Right kidney (tissue), 1 donor: Measurements from ENCODE around the gene ECD.
"Not testable (repeated sequence)": the region's sequence is repeated elsewhere in the genome, so short reads cannot be mapped to it uniquely, and the experiment has no call there.

Experiments used
- DNase-seq: peaks from one replicate; pipeline ENCODE4 v3.0.0-alpha.2; 2016

Gene ECD

DNA sequence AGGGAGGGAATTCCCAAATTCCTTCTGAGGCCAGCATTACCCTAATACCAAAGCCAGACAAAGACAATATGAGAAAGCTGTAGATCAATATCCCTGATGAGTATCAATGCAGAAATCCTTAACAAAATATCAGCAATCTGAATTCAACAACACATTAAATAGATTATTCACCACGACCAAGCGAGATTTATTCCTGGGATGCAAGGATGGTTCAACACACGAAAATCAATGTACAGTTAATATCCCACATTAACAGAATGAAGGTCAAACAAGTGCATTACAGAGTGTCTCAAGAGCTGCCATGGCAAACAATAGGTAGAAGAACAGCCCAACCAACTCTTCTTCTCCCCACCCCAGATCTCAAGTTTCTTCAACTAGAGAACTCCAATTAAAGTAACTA is 6.1 kb downstream of the ECD start:
- DNase-seq = no peak

DNA sequence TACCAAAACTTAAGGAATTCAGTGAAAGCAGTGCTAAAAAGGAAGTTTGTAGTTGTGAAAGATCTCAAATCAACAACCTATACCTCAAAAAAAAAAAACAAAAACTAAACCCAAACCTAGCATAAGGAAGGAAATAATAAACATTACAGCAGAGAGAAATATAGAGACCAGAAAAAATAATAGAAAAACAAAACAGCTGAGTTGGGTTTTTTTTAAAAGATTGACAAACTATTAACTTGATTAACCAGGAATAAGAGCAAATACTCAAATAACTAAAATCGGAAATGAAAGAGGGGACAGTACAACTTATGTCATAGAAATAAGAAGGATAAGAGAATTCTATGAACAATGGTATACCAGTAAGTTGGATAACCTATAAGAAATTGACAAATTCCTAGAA is 6.7 kb downstream of the ECD start:
- DNase-seq = no peak

DNA sequence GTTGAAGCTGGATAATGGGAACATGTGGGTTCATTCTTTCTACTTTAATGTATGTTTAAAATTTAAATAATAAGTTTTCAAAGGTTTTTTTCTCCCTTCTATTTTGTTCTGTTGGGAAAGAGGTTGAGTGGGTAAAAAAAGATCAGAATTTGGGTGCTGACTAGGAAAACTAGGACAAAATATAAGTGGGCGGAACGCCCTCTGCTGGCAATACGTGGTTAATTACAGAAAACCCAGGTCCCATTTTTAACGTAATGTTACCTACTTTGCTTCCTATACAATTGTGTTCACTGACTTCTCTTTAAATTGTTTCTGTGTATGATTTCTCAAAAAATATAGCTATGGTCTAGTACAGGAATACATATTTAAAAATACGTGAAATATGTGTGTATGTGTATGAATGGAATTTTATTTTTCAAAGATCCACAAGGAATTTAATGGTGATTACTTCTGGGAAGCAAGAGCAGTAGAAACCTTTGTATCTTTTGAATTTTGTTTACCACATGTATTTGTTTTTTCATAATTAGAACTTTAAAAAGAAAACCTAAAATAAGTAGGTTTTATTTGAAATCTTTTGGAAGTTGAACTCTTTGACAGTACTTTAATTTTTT is 8.7 kb downstream of the ECD start:
- DNase-seq = peak; percentile 22

DNA sequence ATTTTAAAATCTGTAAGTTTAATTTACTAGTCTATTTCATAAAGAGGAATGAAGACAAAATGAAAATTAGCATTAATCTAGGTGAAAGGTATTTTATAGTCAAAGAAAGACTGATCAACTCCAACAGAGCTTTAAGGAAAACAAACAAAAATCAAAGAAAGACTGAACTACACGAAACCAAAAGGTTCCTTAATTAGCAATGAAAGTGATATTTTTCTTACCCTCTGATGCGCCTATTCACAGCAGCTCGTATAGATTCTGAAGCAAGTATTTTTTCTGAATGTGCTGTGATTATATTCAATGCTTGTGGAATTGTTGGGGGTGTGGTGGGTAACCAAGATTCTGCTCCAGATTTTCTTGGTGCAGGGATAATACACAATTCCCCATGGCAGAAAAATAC is 11.8 kb downstream of the ECD start:
- no peak for DNase-seq

DNA sequence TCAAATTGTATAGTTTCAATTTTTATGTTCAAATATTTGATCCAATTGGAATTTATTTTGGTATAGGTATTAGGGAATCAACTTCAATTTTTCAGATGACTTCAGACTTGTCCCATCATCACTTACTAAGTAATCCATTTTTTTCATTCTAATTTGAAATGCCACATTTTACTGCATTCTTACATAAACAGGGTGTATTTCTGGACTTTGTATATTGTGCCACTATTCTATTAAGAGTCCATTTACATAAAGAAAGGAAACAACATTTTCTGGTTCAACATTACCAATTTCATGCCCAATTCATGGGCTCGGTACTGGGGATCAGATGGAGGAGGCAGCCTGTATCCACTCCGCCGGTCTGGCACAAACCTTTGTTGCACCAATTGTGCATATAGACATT is 15.8 kb downstream of the ECD start:
- DNase-seq = no peak

DNA sequence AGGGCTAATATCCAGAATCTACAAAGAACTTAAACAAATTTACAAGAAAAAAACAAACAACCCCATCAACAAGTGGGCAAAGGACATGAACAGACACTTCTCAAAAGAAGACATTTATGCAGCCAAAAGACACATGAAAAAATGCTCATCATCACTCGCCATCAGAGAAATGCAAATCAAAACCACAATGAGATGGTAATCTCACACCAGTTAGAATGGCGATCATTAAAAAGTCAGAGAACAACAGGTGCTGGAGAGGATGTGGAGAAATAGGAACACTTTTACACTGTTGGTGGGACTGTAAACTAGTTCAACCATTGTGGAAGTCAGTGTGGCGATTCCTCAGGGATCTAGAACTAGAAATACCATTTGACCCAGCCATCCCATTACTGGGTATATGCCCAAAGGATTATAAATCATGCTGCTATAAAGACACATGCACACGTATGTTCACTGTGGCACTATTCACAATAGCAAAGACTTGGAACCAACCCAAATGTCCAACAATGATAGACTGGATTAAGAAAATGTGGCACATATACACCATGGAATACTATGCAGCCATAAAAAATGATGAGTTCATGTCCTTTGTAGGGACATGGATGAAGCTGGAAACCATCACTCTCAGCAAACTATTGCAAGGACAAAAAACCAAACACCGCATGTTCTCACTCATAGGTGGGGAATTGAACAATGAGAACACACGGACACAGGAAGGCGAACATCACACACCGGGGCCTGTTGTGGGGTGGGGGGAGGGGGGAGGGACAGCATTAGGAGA is 17.0 kb downstream of the ECD start:
- DNase-seq = not testable (repeated sequence)

DNA sequence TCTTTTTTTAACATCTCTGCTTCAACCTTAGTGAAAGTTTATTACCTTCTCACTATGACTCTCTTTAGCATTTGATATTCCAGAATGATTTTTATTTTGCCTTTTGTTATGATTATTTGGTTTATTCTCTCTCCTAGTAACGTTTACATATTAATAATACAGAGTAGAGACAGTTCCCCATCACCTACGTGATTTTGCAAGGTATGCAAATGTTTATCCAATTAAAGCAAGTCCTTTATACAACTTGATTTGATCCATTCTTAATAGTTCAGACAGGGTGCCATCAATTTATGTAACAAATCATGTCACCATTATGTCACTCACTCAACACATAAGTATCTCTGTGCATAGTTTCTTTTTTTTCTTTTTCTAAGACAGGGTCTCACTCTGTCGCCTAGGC is 26.2 kb downstream of the ECD start:
- DNase-seq = no peak

DNA sequence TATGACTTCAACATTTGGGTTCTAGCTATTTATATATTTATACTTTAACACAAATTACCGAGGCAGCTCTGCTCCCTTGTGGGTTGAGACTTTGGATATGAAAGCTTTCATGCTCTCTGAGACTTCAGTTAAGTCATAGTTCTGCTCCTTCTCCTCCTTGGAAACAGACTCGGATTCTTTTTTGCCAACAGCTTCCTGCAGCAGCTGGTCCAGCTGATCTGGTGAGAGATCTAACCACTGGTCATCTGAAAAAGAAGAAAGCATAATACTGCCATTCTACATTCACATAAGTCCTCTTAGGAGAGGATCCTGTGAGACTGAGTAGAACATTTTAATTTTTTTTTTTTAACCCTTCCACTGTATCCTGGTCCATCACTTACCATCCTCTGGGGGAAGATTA is 28.6 kb downstream of the ECD start:
- no peak for DNase-seq

DNA sequence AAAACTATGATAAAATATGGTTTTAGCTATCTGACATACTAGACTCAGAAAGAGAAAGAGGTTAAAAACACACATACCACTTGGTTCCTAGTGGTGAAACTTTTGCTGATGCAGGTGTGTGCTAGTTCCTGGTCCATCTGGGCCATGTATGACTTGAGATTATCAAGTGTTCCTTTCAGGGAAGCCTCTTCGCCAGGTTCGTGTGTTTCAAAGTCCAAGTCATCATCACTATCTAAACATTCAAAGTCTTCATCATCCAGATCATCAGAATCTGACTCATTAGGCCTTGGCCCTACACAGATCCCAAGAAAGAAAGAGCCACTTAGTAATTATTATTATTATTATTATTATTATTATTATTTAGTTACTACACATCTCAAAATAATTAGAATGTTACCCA is 31.2 kb downstream of the ECD start:
- DNase-seq = no peak

DNA sequence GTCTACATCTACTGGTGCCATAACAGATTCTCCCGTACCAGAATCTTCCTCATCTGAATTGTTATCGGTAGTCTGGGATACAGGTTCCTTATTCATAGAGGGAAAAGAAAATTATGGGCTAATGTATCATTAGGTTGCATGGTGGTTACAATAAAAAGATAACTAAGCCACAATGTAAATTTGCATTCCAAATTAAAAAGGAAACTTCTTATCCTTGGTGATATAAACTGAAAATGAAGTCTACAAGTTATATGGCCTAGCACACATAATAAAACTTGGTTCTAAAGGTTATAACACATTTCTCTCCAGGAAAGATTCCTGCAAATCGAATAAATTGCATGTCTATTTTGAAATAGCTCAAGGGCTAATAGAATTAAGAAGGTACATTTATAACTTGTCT is 33.1 kb downstream of the ECD start:
- no peak for DNase-seq

DNA sequence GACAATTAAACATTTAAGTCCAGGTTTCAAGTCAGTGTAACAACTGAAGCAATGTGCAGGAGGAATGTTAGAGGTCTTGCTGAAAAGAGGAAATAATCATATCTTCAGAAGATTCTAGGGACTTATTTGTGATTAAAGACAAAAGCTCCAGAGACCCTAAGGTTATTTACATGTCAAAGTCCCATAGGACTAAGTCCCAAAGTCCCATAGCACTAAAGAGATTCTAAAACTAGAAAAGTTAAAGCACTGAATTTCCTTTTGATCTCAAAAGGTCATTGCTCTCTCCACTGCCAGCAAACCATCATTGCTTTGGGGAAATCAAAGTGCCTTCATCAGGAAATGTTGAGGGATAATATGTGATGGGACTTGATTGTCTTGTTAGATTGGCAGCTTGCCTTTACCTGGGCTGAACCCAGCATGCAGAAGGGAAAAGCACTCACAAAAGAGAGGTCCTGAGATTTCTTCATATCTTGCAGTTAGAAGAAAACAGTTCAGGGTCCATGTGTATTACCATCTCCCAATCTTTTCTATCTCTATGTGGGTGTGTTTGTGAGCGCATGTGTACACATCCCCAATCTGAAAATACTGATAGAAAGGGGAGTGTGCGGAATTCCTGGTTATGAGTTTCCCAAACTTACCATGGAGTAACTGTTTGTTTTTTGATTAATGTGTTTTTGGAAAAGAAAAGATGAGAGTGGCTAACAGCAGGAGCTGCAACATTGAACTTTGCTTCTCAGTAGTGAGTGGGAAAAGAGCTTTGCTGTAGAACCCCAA is 35.7 kb downstream of the ECD start:
- no peak for DNase-seq

DNA sequence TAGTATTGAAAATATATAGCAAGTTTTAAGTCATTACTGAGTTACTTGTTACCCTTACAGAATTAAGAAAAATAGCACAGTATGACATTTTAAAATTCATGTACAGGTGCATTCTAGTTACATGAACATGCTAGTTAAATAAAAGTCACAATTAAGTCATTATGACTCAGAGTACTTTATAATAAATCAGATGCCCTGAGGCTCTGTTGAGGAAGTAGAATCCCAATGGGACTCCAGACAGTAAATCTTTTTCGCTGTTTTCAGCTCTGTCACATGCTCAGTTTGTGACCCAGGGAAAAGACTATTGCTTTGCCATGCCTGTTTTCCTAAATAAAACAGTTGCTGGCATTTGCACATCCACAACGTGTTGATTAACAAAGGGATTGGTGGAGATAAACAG is 36.5 kb downstream of the ECD start:
- no peak for DNase-seq

DNA sequence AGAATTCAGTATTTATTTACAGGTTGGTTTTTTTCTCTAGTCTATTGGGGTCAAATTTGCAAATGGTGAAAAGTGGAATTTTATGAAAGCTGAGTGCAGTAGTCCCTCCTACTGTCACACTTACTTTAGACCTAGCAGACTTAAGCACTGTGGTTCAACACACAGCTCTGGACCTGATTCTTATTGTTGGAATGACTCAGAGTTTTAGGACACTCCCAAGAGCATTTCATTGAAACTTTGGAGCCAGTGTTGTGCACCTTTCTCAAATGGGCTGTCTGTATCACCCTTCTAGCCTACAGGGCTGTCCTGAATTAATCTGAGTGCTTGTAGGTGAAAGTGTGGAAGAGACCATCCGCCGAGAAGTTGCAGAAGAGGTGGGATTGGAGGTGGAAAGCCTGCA is 41.5 kb downstream of the ECD start:
- DNase-seq = no peak

DNA sequence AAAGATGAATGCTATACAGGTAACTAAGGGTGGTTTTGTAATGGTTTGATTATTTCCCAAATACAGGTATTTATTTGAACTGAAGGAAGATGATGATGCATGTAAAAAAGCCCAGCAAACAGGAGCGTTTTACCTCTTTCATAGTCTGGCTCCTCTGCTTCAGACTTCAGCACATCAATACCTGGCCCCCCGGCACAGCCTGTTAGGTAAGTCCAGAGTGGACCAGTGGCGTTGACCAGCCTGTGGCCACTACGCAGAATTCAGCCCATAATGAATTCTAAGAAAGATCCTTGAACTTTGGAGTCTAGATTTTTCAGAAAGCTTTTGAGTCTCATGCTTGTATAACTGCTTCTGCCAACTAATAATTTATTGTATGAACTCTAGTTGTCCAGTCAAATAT is 47.9 kb downstream of the ECD start:
- DNase-seq = no peak

DNA sequence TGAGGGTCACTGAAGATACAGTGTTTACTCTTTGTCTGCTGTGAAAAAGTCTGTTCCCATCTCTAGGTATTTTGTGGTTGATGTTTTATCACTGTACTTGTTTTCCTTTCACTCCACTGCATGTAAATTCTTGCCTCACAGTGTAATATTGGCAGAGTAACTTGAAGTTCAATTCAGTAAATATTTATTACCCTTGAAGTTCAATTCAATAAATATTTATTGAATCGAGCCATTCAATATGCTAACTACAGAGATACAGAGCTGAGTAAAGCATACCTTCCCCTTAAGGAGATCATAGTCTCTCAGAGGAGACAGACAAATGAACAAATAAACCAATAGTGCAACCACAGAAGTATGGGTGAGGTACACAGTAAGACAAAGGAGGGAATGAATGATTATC is 48.4 kb downstream of the ECD start:
- DNase-seq = no peak

DNA sequence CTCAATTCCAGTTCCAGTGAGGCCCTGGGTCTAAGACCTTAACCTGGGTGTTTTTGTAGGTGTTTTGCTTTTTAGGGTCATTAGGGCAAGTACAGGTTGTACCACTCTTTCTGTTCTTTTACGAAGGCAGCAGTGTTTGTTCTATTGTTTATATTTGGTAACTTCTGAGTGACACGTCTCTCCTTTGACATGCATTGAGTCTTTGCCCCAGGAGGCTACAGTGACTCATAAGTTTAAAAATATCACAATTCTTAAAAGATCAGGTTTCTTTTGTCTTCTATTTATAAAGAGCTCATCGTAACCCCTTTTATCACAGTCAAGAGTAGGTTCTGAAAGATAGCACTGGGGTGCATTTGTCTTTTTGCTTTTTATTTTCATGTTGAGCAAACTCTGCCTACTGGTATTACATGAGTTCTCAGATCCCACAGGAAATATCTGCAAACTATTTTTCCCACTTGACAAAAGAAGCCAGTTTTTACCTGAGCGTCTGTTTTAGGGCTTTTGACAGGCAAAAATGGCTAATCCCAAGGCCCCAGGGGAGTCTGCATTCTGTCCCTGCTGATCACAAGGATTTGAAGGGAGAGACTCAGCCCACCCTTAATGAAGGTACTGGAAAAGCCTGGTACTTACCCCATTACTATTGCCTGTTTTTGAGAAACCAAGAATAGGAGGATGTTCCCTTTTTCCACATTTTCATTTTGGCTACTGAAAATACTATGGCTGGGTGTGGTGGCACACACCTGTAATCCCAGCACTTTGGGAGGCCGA is 49.6 kb downstream of the ECD start:
- DNase-seq = no peak

DNA sequence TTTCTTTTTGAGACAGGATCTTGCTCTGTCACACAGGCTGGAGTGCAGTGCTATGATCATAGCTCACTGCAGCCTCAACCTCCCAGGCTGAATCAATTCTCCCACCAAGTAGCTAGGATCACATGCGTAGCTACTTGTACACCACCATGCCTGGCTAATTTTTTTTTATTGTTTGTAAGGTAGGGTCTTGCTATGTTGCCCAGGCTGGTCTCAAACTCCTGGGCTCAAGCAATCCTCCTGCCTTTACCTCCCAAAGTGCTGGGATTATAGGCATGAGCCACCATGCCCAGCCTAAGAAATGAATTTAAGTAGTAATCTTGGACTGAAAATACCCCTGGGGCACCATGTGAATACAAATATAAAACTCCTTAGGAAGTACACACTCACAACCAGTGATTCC is 51.8 kb downstream of the ECD start:
- DNase-seq = no peak

DNA sequence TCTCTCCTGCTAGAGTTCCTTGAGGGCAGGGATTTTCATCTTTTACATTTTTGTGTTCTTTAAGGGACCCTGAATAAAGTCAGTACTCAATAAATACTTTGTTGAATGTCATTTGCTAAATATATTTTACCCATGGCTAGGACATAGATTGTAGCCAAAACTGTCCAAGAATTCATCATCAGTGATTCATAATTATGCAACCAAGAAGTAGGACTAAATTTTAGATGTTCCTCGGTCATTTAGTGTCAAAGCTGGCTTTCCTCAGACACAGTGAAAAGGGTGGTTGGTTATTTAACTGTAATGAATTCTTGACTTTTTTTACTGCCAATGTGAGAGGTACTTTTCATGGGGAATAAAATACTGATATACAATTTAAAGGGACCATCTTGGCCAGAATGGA is 54.3 kb downstream of the ECD start:
- DNase-seq = no peak

DNA sequence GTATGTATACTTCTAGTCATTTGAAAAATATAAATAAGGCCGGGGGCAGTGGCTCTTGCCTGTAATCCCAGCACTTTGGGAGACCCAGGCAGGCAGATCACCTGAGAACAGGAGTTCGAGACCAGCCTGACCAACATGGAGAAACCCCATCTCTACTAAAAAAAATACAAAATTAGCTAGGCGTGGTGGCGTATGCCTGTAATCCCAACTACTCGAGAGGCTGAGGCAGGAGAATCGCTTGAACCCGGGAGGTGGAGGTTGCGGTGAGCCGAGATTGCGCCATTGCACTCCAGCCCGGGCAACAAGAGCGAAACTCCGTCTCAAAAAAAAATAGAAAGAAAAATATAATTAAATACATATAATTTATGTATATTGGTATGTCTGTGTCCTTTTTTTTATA is 55.8 kb downstream of the ECD start:
- not testable (repeated sequence) for DNase-seq

DNA sequence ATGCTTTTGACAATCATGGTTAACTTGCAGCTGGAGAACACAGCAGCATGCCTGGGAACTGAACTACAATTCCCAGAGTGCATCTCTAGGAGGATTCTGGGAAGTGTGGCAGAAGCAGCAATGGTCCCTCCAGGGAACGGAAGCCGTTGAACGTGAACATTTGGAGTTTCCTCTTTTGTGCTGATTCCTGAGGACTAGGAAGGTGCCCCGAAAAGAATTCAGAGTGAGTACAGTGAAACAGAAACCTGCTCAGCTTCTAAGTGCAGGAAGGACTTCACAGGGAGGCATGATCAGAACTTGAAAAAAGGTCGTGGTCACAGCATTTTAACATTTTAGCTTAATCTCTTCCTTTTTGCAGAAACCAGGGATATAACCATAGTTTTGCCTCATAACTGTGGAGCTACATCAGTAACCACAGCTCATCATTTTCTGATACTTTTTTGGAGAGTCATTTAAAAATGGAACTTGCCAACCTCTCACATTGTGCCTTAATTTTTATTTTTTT is 57.4 kb downstream of the ECD start, which contains the start of gene NUDT13:
Gene NUDT13, plus strand, starts transcription at position 111 of the 505 bp plus-strand sequence. CDS start 3,911 bp downstream, outside the sequence.
- DNase-seq = peak; percentile 57

DNA sequence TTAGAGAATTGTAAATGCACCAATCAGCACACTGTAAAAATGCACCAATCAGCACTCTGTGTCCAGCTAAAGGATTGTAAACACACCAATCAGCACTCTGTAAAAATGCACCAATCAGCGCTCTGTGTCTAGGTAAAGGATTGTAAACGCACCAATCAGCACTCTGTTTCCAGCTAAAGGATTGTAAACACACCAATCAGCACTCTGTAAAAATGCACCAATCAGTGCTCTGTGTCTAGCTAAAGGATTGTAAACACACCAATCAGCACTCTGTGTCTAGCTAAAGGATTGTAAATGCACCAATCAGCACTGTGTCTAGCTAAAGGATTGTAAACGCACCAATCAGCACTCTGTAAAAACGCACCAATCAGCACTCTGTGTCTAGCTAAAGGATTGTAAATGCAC is 58.6 kb downstream of the ECD start:
- not testable (repeated sequence) for DNase-seq

DNA sequence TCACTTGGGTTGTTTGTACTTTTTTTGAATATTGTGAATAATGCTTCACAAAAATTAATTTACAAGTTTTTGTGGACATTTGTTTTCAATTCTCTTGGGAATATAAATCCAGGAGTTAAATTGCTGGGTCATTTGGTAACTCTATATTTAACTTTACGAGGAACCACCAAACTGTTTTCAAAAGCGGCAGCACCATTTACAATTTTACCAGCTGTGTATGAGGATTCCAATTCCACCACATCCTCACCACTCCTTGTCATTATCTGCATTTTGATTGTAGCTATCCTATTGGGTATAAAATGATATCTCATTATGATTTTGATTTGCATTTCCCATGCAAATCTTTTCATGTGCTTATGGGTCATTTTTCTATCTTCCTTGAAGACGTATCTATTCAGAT is 61.5 kb downstream of the ECD start:
- DNase-seq = no peak

DNA sequence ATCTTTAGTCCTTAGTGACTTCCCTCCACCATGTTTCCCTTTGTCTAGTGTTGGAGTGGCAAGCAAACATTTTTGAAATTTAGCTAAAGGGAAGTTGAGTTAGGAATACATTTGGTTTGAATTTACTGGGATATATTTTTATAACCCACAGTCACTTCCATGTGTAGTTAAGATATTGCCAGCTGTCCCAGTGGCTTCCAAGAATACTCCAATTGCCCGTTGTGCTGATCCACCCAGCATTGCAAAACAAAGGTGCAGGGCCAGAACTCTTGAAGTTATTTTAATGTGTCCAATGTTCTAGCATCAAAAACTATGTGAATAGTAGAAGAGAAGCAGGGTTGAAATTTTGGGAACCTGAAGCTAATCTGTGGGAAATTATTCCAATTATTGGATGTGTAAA is 68.7 kb downstream of the ECD start:
- no peak for DNase-seq
